RWPE2 (cell line): ENCODE results near the gene C1QTNF9.
"Not testable (repeated sequence)": the region's sequence is repeated elsewhere in the genome, so short reads cannot be mapped to it uniquely, and the experiment has no call there.

Experiments used
- ATAC-seq: fragments of 200-7000 bp; cut with Tn5 transposase; 3 replicates; pipeline ENCODE4 v1.9.1; 2021; ENCODE audit warnings: low read depth
- DNase-seq: peaks from one replicate; pipeline ENCODE4 v3.0.0-alpha.2; 2020; ENCODE audit warnings: low spot score
- H3K27ac ChIP-seq: fragments of 450-650 bp; 2 replicates; pipeline ENCODE4 v1.5.1; 2017; ENCODE audit warnings: mild to moderate bottlenecking; ENCODE audit not compliant: poor library complexity, severe bottlenecking
- H3K27me3 ChIP-seq: fragments of 250-450 bp; sonication (Bioruptor Pico); 2 replicates; pipeline ENCODE4 v1.5.1; 2021; ENCODE audit warnings: mild to moderate bottlenecking, moderate library complexity; ENCODE audit not compliant: insufficient read depth, poor library complexity, severe bottlenecking
- H3K36me3 ChIP-seq: fragments of 250-450 bp; sonication (Bioruptor Pico); 2 replicates; pipeline ENCODE4 v1.5.1; 2020; ENCODE audit warnings: low read depth, mild to moderate bottlenecking, moderate library complexity
- H3K4me1 ChIP-seq: fragments of 250-450 bp; sonication (Bioruptor Pico); 2 replicates; pipeline ENCODE4 v1.5.1; 2021; ENCODE audit warnings: mild to moderate bottlenecking, moderate library complexity; ENCODE audit not compliant: insufficient read depth, poor library complexity, severe bottlenecking
- H3K4me3 ChIP-seq: fragments of 250-450 bp; sonication (Bioruptor Pico); 2 replicates; pipeline ENCODE4 v1.5.1; 2021; ENCODE audit warnings: mild to moderate bottlenecking, moderate library complexity; ENCODE audit not compliant: severe bottlenecking
- H3K9me3 ChIP-seq: fragments of 250-450 bp; sonication (Bioruptor Pico); 2 replicates; pipeline ENCODE4 v1.5.1; 2021; ENCODE audit warnings: mild to moderate bottlenecking, moderate library complexity; ENCODE audit not compliant: severe bottlenecking
- CTCF ChIP-seq: fragments of 450-650 bp; IDR thresholded peaks from one replicate; pipeline ENCODE4 v1.5.1; 2017; ENCODE audit warnings: mild to moderate bottlenecking, moderate library complexity; ENCODE audit not compliant: poor library complexity, severe bottlenecking

C1QTNF9 gene

GRCh38 chr13:24309300-24309699 lies at the start of gene C1QTNF9:
Gene C1QTNF9, plus strand, starts transcription at chr13:24309580. Its CDS starts 6,424 bp downstream, at chr13:24316004.
- not testable (repeated sequence) for DNase-seq, H3K9me3 ChIP-seq, H3K36me3 ChIP-seq, H3K27ac ChIP-seq, H3K4me1 ChIP-seq, ATAC-seq, H3K27me3 ChIP-seq, H3K4me3 ChIP-seq

- Histone ChIP-seq H3K4me3 (no peak overlapping the region), H3K4me1 (no peaks in the 10 kb centered on the region), H3K27me3 (no peaks in the 10 kb centered on the region), H3K9me3 (no peaks in the 10 kb centered on the region), H3K27ac (no peak overlapping the region), H3K36me3 (no peaks in the 10 kb centered on the region)
- no peak for TF ChIP-seq CTCF
- ATAC-seq (no peak), DNase-seq (no peak)
Measured at GRCh38 chr13:24261566-24261965, 47.8 kb upstream of the C1QTNF9 start.

- Histone ChIP-seq H3K9me3 (no peaks in the 10 kb centered on the region), H3K36me3 (no peaks in the 10 kb centered on the region), H3K4me3 (no peak overlapping the region), H3K27ac (no peak overlapping the region), H3K4me1 (no peaks in the 10 kb centered on the region), H3K27me3 (no peaks in the 10 kb centered on the region)
- DNase-seq (no peak), ATAC-seq (no peak)
- no peak for TF ChIP-seq CTCF
Measured at GRCh38 chr13:24263632-24264031, 45.7 kb upstream of the C1QTNF9 start.

GRCh38 chr13:24264976-24265375 lies 44.4 kb upstream of the C1QTNF9 start:
- ATAC-seq (no peak), DNase-seq (no peak)
- H3K9me3 ChIP-seq = no peaks in the 10 kb centered on the region
- H3K27ac ChIP-seq = no peak overlapping the region
- no peaks in the 10 kb centered on the region for H3K27me3 ChIP-seq
- TF ChIP-seq CTCF = no peak
- no peaks in the 10 kb centered on the region for H3K4me1 ChIP-seq
- no peaks in the 10 kb centered on the region for H3K36me3 ChIP-seq
- H3K4me3 ChIP-seq = no peak overlapping the region

GRCh38 chr13:24265453-24265852 lies 43.9 kb upstream of the C1QTNF9 start:
- DNase-seq (no peak), ATAC-seq (no peak)
- Histone ChIP-seq H3K9me3 (no peaks in the 10 kb centered on the region), H3K4me3 (no peak overlapping the region), H3K27ac (no peak overlapping the region), H3K4me1 (no peaks in the 10 kb centered on the region), H3K27me3 (no peaks in the 10 kb centered on the region), H3K36me3 (no peaks in the 10 kb centered on the region)
- no peak for TF ChIP-seq CTCF
